HK-2 (cell line): ENCODE measurements around the gene PLIN4.
"Not testable (repeated sequence)": the region's sequence is repeated elsewhere in the genome, so short reads cannot be mapped to it uniquely, and the experiment has no call there.

Experiments used
- DNase-seq: peaks from one replicate; pipeline ENCODE4 v3.0.0-alpha.2; 2018; ENCODE audit not compliant: unreplicated experiment

The PLIN4 gene

GRCh38 chr19:4527377-4527776 is 9.1 kb upstream of the PLIN4 start:
- DNase-seq, result not testable (repeated sequence)

DNA sequence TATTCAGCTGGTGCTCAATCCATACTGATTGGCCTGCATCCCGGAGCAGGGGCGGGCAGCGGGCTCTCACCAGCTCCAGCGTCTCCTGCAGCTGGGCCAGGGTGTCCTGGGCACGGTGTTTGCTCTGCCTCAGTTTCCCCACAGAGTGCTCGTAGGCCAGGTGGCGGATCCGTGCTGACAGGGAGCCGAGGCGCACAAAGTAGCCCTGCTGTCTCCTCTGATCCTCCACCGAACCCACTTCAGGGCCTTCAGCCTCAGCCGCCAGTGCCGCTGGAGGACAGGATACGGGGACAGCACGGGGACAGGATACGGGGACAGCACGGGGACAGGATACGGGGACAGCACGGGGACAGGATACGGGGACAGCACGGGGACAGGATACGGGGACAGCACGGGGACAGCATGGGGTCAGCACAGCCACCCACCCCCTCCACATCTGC is 7.3 kb upstream of the PLIN4 start:
- DNase-seq, result no peak

DNA sequence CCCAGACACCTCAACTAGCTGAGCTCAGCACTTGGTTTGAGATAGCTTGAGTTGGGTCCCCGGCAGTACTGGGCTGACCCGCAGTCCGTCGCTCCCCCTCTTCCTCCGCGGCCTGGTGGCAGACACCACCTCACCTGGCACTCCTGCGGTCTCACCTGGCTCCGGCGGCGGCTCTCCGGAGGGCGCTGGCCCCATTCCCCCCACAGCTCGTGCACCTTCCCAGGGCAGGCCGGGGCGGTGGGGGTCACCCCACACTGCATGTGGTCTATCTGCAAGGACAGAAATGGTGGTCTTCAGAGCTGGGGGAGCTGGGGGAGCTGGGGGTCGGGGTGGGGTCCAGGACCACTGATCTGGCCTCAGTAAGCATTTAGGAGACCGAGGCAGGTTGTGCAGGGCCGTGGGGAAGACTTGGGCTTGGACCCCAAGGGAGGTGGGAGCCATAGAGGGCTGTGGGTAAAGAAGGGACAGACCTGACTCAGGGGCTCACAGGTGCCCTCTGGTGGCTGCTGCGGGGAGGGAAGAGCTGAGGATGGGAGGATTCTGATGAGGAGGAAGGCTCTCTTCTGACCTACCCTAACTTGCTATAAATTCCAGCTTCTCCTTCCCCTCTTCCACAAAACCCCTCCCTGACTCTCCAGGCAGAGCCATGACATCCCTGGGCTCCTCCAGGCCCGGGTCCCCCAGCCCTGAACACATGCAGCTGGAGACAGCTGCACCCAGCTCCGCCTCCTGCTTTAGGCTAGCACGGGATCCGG is 6.7 kb upstream of the PLIN4 start:
- DNase-seq, result peak; percentile 55

DNA sequence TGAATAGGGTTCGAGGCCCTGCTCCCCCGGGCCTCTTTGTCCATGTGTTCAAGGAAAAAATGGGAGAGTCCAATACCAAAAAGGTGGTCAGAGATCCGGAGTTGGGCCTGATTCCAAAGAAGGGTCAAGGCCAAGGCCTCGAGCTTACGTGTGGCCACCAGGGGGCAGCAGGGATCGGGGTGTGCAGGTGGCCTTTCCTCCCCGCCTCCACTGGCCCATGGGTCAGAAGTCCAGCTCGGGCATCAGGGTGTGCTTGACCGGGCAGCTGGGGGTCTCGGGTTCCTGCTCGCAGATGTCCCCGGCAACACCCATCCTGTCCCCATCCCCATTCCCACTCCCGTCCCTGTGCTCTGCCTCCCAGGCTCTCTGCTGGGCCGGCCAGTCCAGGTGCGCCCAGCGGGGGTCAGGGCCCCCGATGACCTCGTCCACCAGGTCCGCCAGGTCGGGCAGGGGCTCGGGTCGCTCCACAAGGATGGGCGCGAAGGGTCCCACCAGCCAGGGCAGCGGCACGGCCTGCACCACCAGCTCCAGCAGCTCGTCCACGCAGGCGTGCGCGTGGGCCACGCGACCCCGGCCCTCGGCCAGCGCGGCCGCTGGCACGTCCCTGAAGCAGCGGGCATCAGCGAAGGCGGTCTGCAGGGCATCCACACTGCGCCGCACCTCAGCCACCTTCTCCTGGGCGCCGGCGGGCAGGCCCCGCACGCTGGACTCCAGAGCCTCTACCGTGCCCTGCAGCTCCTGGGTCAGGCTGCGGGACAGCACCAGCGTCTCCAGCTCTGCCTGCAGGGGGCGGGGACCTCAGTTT is 5.2 kb upstream of the PLIN4 start:
- DNase-seq, result peak; percentile 51

- DNase-seq, result no peak
Measured at GRCh38 chr19:4522291-4523002, 4.2 kb upstream of the PLIN4 start.

- no peak for DNase-seq
Measured at GRCh38 chr19:4521888-4522242, 3.6 kb upstream of the PLIN4 start.

DNA sequence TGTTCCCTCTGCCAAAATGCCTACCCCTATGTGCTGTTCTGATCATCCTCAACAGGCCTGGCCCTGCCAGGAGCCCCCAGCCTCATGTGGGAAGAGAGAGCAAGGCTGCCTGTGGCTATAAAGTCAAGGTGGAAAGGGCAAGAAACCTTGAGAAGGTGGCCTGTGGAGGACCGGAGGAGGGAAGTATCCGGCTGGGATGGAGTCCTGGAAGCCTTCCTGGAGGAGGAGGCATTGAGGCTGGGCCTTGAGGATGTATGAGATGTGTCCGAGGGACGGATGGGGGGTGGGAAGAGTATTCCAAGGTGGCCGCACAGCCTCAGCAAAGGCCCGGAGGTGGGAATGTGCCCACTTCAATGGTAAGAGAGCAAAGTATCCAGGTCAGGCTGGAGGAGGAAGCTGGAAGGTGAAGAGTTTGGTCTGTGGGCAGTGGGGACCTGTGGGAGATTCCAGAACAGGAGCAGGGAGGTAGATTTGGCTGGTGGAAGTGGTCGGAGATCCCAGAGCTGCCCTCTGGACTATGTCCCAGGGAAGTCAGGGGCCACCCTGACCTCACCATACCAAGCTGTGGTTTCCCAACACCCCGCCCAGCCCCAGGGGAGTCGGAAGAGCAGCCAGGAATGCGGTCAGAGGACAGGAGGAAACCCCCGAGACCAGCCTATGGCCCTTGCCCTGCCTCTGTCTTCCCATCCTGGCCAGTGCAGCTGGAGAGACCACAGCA is 3.0 kb upstream of the PLIN4 start:
- DNase-seq, result peak; percentile 36

- no peak for DNase-seq
Measured at GRCh38 chr19:4519521-4520277, 1.4 kb upstream of the PLIN4 start.

- DNase-seq, result no peak
Measured at GRCh38 chr19:4519172-4519496, 848 bp upstream of the PLIN4 start.

GRCh38 chr19:4517451-4518057 is 732 bp downstream of the PLIN4 start:
- DNase-seq, result no peak

- no peak for DNase-seq
Measured at GRCh38 chr19:4516939-4517300, 1.4 kb downstream of the PLIN4 start.

GRCh38 chr19:4516199-4516938 is 1.9 kb downstream of the PLIN4 start:
- DNase-seq, result no peak

DNA sequence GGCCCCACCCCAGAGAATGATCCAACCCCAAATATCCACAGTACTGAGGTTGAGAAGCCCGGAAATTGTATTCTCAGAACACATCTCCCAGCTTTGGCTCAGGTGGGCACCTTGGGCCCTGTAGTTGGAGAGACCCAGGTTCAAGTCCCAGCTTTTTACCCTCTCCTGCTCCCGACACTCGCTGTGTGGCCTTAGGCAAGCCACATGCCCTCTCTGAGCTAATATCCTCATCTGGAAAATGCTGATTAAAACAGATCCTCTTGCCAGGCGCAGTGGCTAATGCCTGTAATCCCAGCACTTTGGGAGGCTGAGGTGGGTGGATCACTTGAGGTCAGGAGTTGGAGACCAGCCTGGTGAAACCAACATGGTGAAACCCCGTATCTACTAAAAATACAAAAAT is 2.6 kb downstream of the PLIN4 start:
- no peak for DNase-seq

GRCh38 chr19:4513248-4513647 is 5.0 kb downstream of the PLIN4 start:
- no peak for DNase-seq

GRCh38 chr19:4512070-4512469 is 6.2 kb downstream of the PLIN4 start:
- DNase-seq, result no peak

DNA sequence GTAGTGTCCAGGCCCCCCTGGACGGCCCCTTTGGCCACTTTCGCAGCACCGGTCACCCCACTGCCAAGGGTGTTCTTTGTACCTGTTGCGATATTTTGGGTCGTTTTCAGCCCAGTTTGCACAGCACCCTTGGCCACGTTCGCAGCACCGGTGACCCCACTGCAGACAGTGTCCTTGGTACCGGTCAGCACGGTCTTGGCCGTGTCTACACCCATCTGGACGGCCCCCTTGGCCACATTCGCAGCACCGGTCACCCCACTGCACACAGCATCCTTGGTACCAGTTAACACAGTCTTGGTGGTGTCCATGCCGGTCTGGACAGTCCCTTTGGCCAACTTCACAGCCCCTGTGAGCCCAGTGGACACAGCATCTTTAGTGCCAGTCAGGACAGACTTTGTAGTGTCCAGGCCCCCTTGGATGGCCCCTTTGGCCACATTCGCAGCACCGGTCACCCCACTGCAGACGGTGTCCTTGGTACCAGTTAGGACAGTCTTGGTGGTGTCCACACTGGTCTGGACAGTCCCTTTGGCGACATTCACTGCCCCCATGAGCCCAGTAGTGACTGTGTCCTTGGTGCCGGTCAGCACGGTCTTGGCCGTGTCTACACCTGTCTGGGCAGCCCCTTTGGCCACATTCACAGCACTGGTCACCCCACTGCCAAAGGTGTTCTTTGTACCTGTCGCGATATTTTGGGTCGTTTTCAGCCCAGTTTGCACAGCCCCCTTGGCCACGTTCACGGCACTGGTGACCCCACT is 6.8 kb downstream of the PLIN4 start:
- no peak for DNase-seq

DNA sequence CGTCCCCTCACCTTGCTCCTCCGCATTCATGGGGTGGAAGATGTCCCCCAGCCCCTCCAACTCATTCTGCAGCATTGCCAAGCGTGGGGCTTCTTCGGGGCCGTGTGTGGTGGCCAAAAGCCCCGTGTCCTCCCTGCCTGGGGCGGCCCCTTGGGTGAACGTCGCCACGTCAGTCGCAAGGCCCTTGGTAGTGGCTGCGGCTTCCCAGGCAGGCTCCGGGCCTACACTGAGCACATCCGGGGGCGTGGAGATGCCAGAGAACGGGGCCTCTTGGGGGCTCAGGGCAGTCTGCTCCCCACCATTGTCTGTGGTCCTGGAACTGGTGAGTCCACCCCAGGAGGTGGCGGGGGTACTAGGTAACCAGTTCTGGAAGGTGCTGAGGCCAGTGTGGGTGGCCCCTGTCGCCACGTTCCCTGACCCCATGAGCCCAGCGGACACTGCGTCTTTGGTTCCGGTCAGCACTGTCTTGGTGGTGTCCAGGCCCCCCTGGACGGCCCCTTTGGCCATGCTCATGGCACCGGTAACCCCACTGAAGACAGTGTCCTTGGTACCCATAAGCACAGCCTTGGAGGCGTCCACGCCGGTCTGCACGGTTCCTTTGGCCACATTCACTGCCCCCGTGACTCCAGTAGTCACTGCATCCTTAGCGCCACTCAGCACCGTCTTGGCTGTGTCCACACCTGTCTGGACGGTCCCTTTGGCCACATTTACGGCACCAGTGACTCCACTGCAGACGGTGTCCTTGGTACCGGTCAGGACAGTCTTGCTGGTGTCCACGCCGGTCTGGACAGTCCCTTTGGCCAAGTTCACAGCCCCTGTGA is 7.6 kb downstream of the PLIN4 start:
- no peak for DNase-seq

DNA sequence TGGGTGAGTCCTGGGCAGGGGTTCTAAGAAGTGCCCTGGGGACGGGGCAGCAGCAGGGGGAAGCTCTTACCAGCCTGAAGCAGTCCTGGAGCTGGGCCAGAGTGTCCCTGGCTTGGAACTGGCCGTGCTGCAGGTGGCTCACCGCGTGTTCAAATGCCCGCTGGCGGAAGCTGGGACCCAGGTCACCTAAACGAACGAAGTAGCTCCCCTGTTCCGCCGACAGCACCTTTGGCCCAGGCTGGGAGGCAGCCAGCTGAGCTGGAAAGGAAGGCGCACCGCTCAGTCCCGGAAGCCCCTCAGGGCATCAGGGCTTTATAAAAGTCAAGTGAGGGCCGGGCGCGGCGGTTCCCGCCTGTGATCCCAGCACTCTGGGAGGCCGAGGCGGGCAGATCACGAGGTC is 9.6 kb downstream of the PLIN4 start:
- no peak for DNase-seq

GRCh38 chr19:4507804-4508203 is 10.5 kb downstream of the PLIN4 start:
- DNase-seq, result no peak
